Measurements from ENCODE around the gene BCAP29. TPM values are rescaled to one million over a fixed set of nuclear protein-coding genes. Genes with fewer than 3 reads are reported as not detected.
A peak's percentile ranks its signal among the peaks of the same experiment; 100 is the strongest.

BCAP29 gene
- total RNA-seq, 2 experiments from 2014 or later = 23.8 to 25.7 TPM

DNA sequence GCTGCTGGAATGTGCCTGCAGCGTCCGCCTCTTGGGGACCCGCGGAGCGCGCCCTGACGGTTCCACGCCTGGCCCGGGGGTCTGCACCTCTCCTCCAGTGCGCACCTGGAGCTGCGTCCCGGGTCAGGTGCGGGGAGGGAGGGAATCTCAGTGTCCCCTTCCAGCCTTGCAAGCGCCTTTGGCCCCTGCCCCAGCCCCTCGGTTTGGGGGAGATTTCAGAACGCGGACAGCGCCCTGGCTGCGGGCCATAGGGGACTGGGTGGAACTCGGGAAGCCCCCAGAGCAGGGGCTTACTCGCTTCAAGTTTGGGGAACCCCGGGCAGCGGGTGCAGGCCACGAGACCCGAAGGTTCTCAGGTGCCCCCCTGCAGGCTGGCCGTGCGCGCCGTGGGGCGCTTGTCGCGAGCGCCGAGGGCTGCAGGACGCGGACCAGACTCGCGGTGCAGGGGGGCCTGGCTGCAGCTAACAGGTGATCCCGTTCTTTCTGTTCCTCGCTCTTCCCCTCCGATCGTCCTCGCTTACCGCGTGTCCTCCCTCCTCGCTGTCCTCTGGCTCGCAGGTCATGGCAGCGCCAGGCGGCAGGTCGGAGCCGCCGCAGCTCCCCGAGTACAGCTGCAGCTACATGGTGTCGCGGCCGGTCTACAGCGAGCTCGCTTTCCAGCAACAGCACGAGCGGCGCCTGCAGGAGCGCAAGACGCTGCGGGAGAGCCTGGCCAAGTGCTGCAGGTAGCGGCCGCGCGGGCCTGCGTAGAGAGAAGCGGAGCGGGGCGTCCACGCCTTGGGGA lies 81.2 kb downstream of the BCAP29 start:
- Mint-ChIP-seq H3K4me3 (peak overlapping the region; percentile 84), H3K9me3 (no peaks in the 10 kb centered on the region), H3K4me1 (peaks cover 32% of the 10 kb centered on the region), H3K36me3 (no peaks in the 10 kb centered on the region), H3K27me3 (peaks cover 63% of the 10 kb centered on the region), H3K27ac (no peak overlapping the region)
- DNase-seq = peak; percentile 64

DNA sequence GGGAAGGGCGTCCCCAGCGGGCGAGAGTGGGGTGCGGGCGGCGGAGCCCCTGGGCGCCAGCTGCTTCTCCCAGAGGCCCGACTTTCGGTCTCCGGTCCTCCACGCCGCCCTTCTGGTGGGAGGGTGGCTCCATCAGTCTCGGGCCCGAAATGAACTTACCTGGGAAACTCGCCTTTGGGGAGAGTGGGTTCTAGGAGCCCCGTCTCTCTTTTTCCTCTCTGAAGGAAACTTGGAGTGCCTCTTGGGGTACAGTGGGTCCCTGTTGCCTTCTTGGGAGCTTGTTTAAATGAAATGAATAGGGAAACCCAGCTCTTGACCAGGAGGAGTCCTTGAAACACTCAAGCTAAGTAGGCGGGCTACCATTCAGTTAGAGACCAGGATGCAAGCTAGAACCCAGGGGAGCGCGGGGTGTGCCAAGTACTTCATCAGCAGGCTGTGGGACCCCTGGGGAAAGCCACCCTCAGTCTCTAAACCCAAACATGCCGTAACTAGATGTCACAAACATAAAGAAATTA lies 81.9 kb downstream of the BCAP29 start:
- peak overlapping the region; percentile 84 for H3K4me3 Mint-ChIP-seq
- H3K27me3 Mint-ChIP-seq = peaks cover 60% of the 10 kb centered on the region
- no peaks in the 10 kb centered on the region for H3K36me3 Mint-ChIP-seq
- H3K4me1 Mint-ChIP-seq = peaks cover 32% of the 10 kb centered on the region
- no peak for DNase-seq
- H3K27ac Mint-ChIP-seq = no peak overlapping the region
- H3K9me3 Mint-ChIP-seq = no peaks in the 10 kb centered on the region

- H3K4me3 Mint-ChIP-seq = no peak overlapping the region
- H3K9me3 Mint-ChIP-seq = no peaks in the 10 kb centered on the region
- H3K27ac Mint-ChIP-seq = no peak overlapping the region
- H3K27me3 Mint-ChIP-seq = peaks cover 51% of the 10 kb centered on the region
- H3K36me3 Mint-ChIP-seq = no peaks in the 10 kb centered on the region
- no peak for DNase-seq
- H3K4me1 Mint-ChIP-seq = peaks cover 32% of the 10 kb centered on the region
Observed at GRCh38 chr7:107663196-107663595, 83.2 kb downstream of the BCAP29 start.

GRCh38 chr7:107666790-107667189 lies 86.7 kb downstream of the BCAP29 start:
- Mint-ChIP-seq H3K36me3 (no peaks in the 10 kb centered on the region), H3K27me3 (peaks cover 33% of the 10 kb centered on the region), H3K4me1 (peaks cover 5% of the 10 kb centered on the region), H3K4me3 (no peak overlapping the region), H3K27ac (no peak overlapping the region), H3K9me3 (no peaks in the 10 kb centered on the region)
- DNase-seq = no peak

GRCh38 chr7:107667341-107667740 lies 87.3 kb downstream of the BCAP29 start:
- no peak for DNase-seq
- Mint-ChIP-seq H3K9me3 (no peaks in the 10 kb centered on the region), H3K36me3 (no peaks in the 10 kb centered on the region), H3K4me1 (peaks cover under 1% of the 10 kb centered on the region), H3K27me3 (peaks cover 27% of the 10 kb centered on the region), H3K4me3 (no peak overlapping the region), H3K27ac (no peak overlapping the region)

DNA sequence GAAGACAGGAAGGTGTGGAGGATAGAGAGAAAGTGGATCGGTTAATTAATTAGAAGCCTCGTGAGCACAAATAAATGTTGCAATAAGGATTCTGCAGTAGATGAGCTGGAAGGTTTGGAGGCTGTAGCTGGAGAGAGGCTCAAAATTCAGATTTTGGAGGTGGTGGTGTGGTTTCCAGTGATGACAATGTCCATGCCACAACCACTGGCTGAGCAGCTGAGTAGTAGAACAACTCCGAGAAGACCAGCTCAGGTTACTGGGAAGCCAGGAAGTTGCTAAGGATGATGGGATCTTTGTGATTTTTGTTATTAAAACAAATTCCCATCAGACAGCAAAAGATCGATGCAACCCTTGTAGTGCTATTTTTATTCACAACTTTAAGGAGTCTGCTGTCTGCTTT lies 88.2 kb downstream of the BCAP29 start:
- Mint-ChIP-seq H3K27me3 (peaks cover 19% of the 10 kb centered on the region), H3K36me3 (no peaks in the 10 kb centered on the region), H3K9me3 (no peaks in the 10 kb centered on the region), H3K4me3 (no peak overlapping the region), H3K27ac (no peak overlapping the region), H3K4me1 (no peaks in the 10 kb centered on the region)
- DNase-seq = no peak

Other genes with a start within 250 kb of the BCAP29 start
- gene GPR22, start 110.2 kb upstream of the BCAP29 start, total RNA-seq = not detected
- 10 to 100 TPM; 29.6 TPM for gene COG5, start 16.3 kb upstream of the BCAP29 start, total RNA-seq
- 10 to 100 TPM; 14.5 to 15.3 TPM for gene DUS4L, start 16.3 kb upstream of the BCAP29 start, total RNA-seq
- gene SLC26A4, start 80.6 kb downstream of the BCAP29 start, total RNA-seq = 1 to 10 TPM in 1 of 2 experiments, under 1 TPM in 1; 0.82 to 1.2 TPM
- 10 to 100 TPM; 43.3 to 44.2 TPM for gene CBLL1, start 163.9 kb downstream of the BCAP29 start, total RNA-seq
- not detected for gene SLC26A3, start 223.0 kb downstream of the BCAP29 start, total RNA-seq